GM12891 (cell line): ENCODE data around the gene ZSCAN12. TPM values are rescaled to one million over a fixed set of nuclear protein-coding genes. Genes with fewer than 3 reads are reported as not detected.
"Not testable (repeated sequence)": the region's sequence is repeated elsewhere in the genome, so short reads cannot be mapped to it uniquely, and the experiment has no call there.

Experiments used
- DNase-seq: peaks from one replicate; pipeline ENCODE4 v3.0.0; 2011; ENCODE audit warnings: low spot score; ENCODE audit not compliant: insufficient read length
- FAIRE-seq: peaks from 2 replicates; lab custom pipeline; 2011; peaks lifted over from hg19 to GRCh38; lab: Jason Lieb, UNC
- PAX5 ChIP-seq: IDR thresholded peaks from 2 replicates; pipeline ENCODE4 v1.6.1; 2011; ENCODE audit warnings: low read length, moderate library complexity, mild to moderate bottlenecking; ENCODE audit not compliant: insufficient read depth, severe bottlenecking
- POLR2A ChIP-seq: IDR thresholded peaks from 2 replicates; pipeline ENCODE4 v1.6.1; 2011; ENCODE audit warnings: low read depth, low read length, control low read depth
- POLR2AphosphoS5 ChIP-seq: IDR thresholded peaks from 2 replicates; pipeline ENCODE4 v1.6.1; 2011; ENCODE audit warnings: low read depth, low read length, control low read depth
- POU2F2 ChIP-seq: IDR thresholded peaks from 2 replicates; pipeline ENCODE4 v1.6.1; 2011; ENCODE audit warnings: low read depth, mild to moderate bottlenecking, control low read depth, low read length, moderate library complexity
- SPI1 ChIP-seq: IDR thresholded peaks from 2 replicates; pipeline ENCODE4 v1.6.1; 2011; ENCODE audit warnings: low read depth, low read length, control low read depth
- TAF1 ChIP-seq: IDR thresholded peaks from 2 replicates; pipeline ENCODE4 v1.6.1; 2011; ENCODE audit warnings: low read depth, low read length, control low read depth
- polyA plus RNA-seq: library from polyadenylated mRNA; unstranded; fragments of >200 nt; gene quantifications from one replicate; pipeline ENCODE4 v1.2.1, GENCODE V29; 2012; ENCODE audit warnings: low read depth, missing spikeins, inconsistent platforms; ENCODE audit not compliant: missing spikeins

Gene ZSCAN12
- 2.3 TPM for polyA plus RNA-seq

GRCh38 chr6:28399350-28400121 is at the start of gene ZSCAN12:
Gene ZSCAN12, minus strand, starts transcription at chr6:28399747. Its CDS starts 1,342 bp downstream, at chr6:28398405.
- TF ChIP-seq POLR2A (peak; percentile 95), SPI1 (no peak), POU2F2 (peak; percentile 75; the same call in 1 of the 2 replicates), TAF1 (peak; percentile 89), POLR2AphosphoS5 (peak; percentile 95), PAX5 (peak; percentile 70)
- peak; percentile 83 for FAIRE-seq

GRCh38 chr6:28449056-28449455 is 49.5 kb upstream of the ZSCAN12 start:
- DNase-seq (no peak), FAIRE-seq (no peak)
- TF ChIP-seq POU2F2 (no peak), SPI1 (no peak), TAF1 (no peak), POLR2A (no peak), PAX5 (no peak), POLR2AphosphoS5 (no peak)

More at GRCh38 chr6:28399350-28400121, at the start of gene ZSCAN12:
- peak; percentile 56 for DNase-seq

GRCh38 chr6:28447512-28447906 is 48.0 kb upstream of the ZSCAN12 start:
- FAIRE-seq, DNase-seq: not testable (repeated sequence)

GRCh38 chr6:28446818-28447511 is 47.4 kb upstream of the ZSCAN12 start:
- no peak for TF ChIP-seq POLR2AphosphoS5
- FAIRE-seq (no peak), DNase-seq (no peak)

- not testable (repeated sequence) for DNase-seq, FAIRE-seq
These were observed 45.2 kb upstream of the ZSCAN12 start for GRCh38 chr6:28444759-28445158.

- DNase-seq, result peak; percentile 30
- TF ChIP-seq POLR2AphosphoS5, result peak; percentile 67
- TF ChIP-seq POLR2A, result peak; percentile 77
- no peak for TF ChIP-seq SPI1
- TF ChIP-seq TAF1, result peak; percentile 61; the same call in 1 of the 2 replicates
- peak; percentile 95 for FAIRE-seq
These were observed 43.7 kb upstream of the ZSCAN12 start, which contains the start of gene ZSCAN23 for GRCh38 chr6:28443112-28443773. Gene ZSCAN23, minus strand, starts transcription at chr6:28443491. Its CDS starts 7,225 bp downstream, at chr6:28436266.

- TF ChIP-seq TAF1, result no peak
- no peak for TF ChIP-seq SPI1
- no peak for TF ChIP-seq POLR2A
- no peak for TF ChIP-seq PAX5
- TF ChIP-seq POU2F2, result no peak
- no peak for TF ChIP-seq POLR2AphosphoS5
- DNase-seq (no peak), FAIRE-seq (no peak)
These were observed 43.0 kb upstream of the ZSCAN12 start for GRCh38 chr6:28442586-28442985.

- FAIRE-seq (no peak), DNase-seq (no peak)
- no peak for TF ChIP-seq POLR2A
- no peak for TF ChIP-seq SPI1
These were observed 36.9 kb upstream of the ZSCAN12 start for GRCh38 chr6:28436404-28436803.

- TF ChIP-seq POLR2AphosphoS5 (no peak), SPI1 (no peak), POLR2A (no peak), PAX5 (no peak), POU2F2 (no peak), TAF1 (no peak)
- DNase-seq (no peak), FAIRE-seq (no peak)
These were observed 33.6 kb upstream of the ZSCAN12 start for GRCh38 chr6:28433119-28433518.

GRCh38 chr6:28429781-28430180 is 30.2 kb upstream of the ZSCAN12 start:
- FAIRE-seq (no peak), DNase-seq (no peak)
- TF ChIP-seq POLR2A (no peak), POU2F2 (no peak), PAX5 (no peak), TAF1 (no peak), POLR2AphosphoS5 (no peak), SPI1 (no peak)
